ENCODE results near the gene NRARP.
"Not testable (repeated sequence)": the region's sequence is repeated elsewhere in the genome, so short reads cannot be mapped to it uniquely, and the experiment has no call there.

Gene NRARP

DNA sequence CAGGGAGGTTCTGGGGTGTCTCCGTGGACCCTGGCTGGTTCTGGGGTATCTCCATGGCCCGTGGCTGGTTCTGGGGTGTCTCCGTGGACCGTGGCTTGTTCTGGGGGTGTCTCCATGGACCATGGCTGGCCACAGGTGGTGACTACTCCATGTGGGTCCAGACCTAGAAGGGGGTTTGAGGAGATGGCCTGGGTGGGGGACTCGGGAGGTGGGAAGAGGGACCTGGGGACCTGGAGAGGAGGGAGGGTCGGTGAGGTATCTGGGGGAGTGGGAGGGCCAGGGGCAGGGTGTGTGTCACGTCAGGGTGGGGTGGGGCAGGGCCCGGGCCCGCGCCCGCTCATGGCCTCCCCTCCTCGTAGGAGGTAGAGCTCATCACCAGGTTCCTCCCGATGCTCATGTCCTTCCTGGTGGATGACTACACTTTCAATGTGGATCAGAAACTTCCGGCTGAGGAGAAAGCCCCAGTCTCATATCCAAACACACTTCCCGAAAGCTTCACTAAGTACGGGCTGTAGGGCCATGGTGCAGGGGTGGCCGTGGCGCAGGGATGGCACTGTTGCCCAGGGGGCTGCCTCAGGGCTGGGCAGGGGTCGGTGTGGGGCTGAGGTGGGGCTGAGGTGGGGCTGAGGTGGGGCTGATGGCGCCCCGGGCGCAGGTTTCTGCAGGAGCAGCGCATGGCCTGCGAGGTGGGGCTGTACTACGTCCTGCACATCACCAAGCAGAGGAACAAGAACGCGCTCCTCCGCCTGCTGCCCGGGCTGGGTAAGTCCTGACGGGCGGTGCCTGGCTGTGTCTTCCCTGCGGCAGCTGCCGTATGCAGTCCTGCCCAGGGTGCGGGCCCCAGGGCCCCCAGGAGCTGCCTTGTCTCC is 35.3 kb downstream of the NRARP start:
- Histone ChIP-seq H3K36me3 (ENCODE audit: insufficient read depth, low read depth, low read length) (peaks cover 35% of the 10 kb centered on the region), H3K4me3 (ENCODE audit: low read length) (no peak overlapping the region), H3K27me3 (ENCODE audit: insufficient read depth, low read length) (no peaks in the 10 kb centered on the region), H3K9me3 (ENCODE audit: insufficient read depth, low read depth, low read length) (no peaks in the 10 kb centered on the region), H3K27ac (ENCODE audit: low read length) (no peak overlapping the region), H3K4me1 (ENCODE audit: insufficient read depth, low read length) (no peaks in the 10 kb centered on the region), H3K9ac (ENCODE audit: low read depth, low read length) (no peak overlapping the region)

DNA sequence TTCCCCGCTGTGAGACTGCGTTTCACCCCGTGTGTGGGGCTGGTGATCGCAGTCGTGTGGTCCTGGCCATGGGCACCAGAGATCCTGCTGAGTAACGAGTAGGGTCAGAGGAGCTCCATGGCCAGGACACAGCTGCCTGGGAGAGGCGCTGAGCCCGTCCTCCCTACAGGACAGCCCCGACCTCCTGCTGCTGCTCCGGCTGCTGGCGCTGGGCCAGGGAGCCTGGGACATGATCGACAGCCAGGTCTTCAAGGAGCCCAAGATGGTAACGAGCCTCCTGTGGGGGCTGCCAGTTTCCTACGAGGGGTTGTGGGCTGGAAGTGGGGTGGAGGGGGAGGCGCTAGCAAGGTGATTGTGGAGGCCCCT is 35.9 kb downstream of the NRARP start:
- no peak overlapping the region for H3K27ac ChIP-seq (ENCODE audit: low read length)
- H3K4me1 ChIP-seq (ENCODE audit: insufficient read depth, low read length): no peaks in the 10 kb centered on the region
- no peak overlapping the region for H3K9ac ChIP-seq (ENCODE audit: low read depth, low read length)
- peaks cover 35% of the 10 kb centered on the region for H3K36me3 ChIP-seq (ENCODE audit: insufficient read depth, low read depth, low read length)
- no peaks in the 10 kb centered on the region for H3K27me3 ChIP-seq (ENCODE audit: insufficient read depth, low read length)
- no peak overlapping the region for H3K4me3 ChIP-seq (ENCODE audit: low read length)
- no peaks in the 10 kb centered on the region for H3K9me3 ChIP-seq (ENCODE audit: insufficient read depth, low read depth, low read length)

DNA sequence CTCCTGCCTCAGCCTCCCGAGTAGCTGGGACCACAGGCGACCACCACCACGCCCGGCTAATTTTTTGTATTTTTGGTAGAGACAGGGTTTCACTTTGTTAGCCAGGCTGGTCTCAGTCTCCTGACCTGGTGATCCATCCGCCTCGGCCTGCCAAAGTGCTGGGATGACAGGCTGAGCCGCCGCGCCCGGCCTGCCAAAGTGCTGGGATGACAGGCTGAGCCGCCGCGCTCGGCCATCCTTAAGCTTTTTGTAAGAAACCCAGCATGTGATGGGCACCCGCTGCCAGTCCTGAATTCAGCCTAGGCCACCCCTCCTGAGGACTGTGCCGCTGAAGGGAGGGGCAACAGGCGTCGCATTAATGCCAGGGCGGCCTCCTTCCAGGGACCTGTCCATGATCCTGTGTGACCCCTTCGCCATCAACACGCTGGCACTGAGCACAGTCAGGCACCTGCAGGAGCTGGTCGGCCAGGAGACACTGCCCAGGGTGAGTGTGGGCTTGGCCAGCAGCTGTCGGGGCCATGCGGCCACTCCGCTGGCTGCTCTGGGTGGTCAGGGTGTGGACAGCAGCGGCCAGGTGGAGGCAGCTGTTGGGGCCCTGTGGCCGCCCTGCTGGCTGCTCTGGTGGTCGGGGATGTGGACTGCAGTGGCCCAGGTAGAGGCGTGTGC is 36.4 kb downstream of the NRARP start:
- H3K4me1 ChIP-seq (ENCODE audit: insufficient read depth, low read length): no peaks in the 10 kb centered on the region
- H3K9ac ChIP-seq (ENCODE audit: low read depth, low read length): no peak overlapping the region
- peaks cover 30% of the 10 kb centered on the region for H3K36me3 ChIP-seq (ENCODE audit: insufficient read depth, low read depth, low read length)
- no peak overlapping the region for H3K27ac ChIP-seq (ENCODE audit: low read length)
- no peak overlapping the region for H3K4me3 ChIP-seq (ENCODE audit: low read length)
- no peaks in the 10 kb centered on the region for H3K9me3 ChIP-seq (ENCODE audit: insufficient read depth, low read depth, low read length)
- H3K27me3 ChIP-seq (ENCODE audit: insufficient read depth, low read length): no peaks in the 10 kb centered on the region

DNA sequence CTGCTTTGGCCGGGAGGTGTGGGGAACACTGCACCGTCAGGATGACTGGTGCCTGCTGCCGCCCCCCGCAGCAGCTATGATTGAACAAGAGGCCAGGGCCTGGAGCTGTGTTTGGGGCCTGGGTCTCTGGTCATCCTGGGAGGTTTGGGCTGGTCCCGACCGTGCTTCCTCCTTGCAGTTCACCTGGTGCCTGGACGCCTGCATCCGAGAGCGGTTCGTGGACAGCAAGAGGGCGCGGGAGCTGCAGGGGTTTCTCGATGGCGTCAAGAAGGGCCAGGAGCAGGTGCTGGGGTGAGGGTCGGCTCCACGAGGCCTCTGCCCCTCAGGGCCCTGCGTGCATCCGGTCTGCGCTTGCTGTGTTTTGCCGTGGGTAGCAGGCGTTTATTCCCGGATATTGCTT is 38.0 kb downstream of the NRARP start:
- H3K9ac ChIP-seq (ENCODE audit: low read depth, low read length): no peak overlapping the region
- H3K9me3 ChIP-seq (ENCODE audit: insufficient read depth, low read depth, low read length): no peaks in the 10 kb centered on the region
- H3K4me1 ChIP-seq (ENCODE audit: insufficient read depth, low read length): no peaks in the 10 kb centered on the region
- H3K27me3 ChIP-seq (ENCODE audit: insufficient read depth, low read length): no peaks in the 10 kb centered on the region
- H3K27ac ChIP-seq (ENCODE audit: low read length): no peak overlapping the region
- H3K4me3 ChIP-seq (ENCODE audit: low read length): no peak overlapping the region
- H3K36me3 ChIP-seq (ENCODE audit: insufficient read depth, low read depth, low read length): peaks cover 27% of the 10 kb centered on the region

DNA sequence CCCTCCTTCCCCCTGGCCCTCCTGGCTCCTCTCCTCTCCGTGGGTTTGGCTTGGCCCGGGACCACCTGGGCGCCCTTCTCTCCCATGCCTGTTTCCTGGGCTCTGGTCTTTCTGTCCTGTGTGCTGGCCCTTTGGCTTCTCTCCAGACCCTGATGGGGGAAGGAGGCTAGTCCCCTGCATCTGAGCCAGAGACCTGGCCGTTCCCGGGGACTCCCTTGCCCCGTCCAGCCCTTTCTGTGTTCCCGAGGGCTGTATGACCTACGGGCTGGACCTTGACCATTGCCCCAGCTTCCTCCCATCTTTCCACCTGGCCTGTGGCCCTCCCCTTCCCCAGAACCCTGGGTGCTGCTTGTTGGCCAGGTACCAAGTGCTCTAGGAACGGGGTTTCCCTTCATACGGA is 38.6 kb downstream of the NRARP start:
- peaks cover 27% of the 10 kb centered on the region for H3K36me3 ChIP-seq (ENCODE audit: insufficient read depth, low read depth, low read length)
- no peak overlapping the region for H3K9ac ChIP-seq (ENCODE audit: low read depth, low read length)
- no peak overlapping the region for H3K27ac ChIP-seq (ENCODE audit: low read length)
- H3K9me3 ChIP-seq (ENCODE audit: insufficient read depth, low read depth, low read length): no peaks in the 10 kb centered on the region
- H3K4me3 ChIP-seq (ENCODE audit: low read length): no peak overlapping the region
- no peaks in the 10 kb centered on the region for H3K4me1 ChIP-seq (ENCODE audit: insufficient read depth, low read length)
- no peaks in the 10 kb centered on the region for H3K27me3 ChIP-seq (ENCODE audit: insufficient read depth, low read length)

DNA sequence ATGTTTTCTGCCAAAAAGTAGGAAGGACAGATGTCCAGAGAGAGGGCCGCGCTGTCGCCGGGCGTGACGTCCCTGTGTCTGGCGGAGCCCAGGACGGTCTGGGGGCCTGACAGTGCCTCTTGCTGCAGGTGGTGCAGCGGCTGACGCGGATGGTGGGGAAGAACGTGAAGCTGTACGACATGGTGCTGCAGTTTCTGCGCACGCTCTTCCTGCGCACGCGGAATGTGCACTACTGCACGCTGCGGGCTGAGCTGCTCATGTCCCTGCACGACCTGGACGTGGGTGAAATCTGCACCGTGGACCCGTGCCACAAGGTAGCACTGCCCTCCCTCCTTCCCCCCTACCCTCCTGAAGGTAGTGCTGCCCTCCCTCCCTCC is 39.2 kb downstream of the NRARP start:
- no peaks in the 10 kb centered on the region for H3K27me3 ChIP-seq (ENCODE audit: insufficient read depth, low read length)
- no peak overlapping the region for H3K9ac ChIP-seq (ENCODE audit: low read depth, low read length)
- H3K36me3 ChIP-seq (ENCODE audit: insufficient read depth, low read depth, low read length): peaks cover 33% of the 10 kb centered on the region
- H3K4me3 ChIP-seq (ENCODE audit: low read length): no peak overlapping the region
- H3K9me3 ChIP-seq (ENCODE audit: insufficient read depth, low read depth, low read length): no peaks in the 10 kb centered on the region
- H3K27ac ChIP-seq (ENCODE audit: low read length): no peak overlapping the region
- no peaks in the 10 kb centered on the region for H3K4me1 ChIP-seq (ENCODE audit: insufficient read depth, low read length)

DNA sequence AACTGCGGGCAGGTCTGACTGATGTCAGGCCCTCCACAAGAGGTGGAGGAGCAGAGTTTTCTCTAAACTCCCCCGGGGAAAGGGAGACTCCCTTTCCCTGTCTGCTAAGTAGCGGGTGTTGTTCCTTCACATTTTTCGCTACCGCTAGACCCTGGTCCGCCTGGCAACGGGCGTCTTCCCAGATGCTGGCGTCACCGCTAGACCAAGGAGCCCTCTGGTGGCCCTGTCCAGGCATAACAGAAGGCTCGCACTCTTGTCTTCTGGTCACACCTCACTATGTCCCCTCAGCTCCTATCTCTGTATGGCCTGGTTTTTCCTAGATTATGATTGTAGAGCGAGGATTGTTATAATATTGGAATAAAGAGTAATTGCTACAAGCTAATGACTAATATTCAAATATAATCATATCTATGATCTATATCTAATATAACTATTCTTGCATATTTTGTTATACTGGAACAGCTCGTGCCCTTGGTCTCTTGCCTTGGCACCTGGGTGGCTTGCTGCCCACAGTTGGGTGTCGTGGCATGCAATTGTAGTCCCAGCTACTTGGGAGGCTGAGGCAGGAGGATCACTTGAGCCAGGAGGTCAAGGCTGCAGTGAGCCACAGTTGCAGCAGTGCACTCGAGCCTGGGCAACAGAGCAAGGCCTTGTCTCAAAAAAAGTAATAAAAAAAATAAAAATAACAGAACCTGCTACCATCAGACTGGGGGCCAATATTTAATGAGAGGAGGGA is 39.7 kb downstream of the NRARP start:
- H3K4me1 ChIP-seq (ENCODE audit: insufficient read depth, low read length); H3K9ac ChIP-seq (ENCODE audit: low read depth, low read length); H3K9me3 ChIP-seq (ENCODE audit: insufficient read depth, low read depth, low read length); H3K27ac ChIP-seq (ENCODE audit: low read length); H3K27me3 ChIP-seq (ENCODE audit: insufficient read depth, low read length); H3K4me3 ChIP-seq (ENCODE audit: low read length): not testable (repeated sequence)
- peaks cover 35% of the 10 kb centered on the region for H3K36me3 ChIP-seq (ENCODE audit: insufficient read depth, low read depth, low read length)

DNA sequence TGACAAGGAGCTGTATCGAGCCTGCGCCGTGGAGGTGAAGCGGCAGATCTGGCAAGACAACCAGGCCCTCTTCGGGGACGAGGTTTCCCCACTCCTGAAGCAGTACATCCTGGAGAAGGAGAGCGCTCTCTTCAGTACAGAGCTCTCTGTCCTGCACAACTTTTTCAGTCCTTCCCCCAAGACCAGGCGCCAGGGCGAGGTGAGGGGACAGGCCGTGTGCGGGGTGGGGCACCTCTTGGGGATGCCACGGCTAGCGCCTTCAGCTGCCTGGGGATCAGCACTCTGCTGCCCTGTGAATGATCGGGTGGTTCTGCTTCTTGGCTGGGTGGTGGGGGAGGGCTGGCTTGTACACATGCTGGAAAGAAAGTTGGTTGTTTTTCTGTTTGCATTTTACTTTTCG is 45.2 kb downstream of the NRARP start:
- Histone ChIP-seq H3K27me3 (ENCODE audit: insufficient read depth, low read length) (peaks cover 11% of the 10 kb centered on the region; the same call in 1 of the 2 replicates), H3K36me3 (ENCODE audit: insufficient read depth, low read depth, low read length) (peaks cover 27% of the 10 kb centered on the region), H3K9ac (ENCODE audit: low read depth, low read length) (no peak overlapping the region), H3K27ac (ENCODE audit: low read length) (no peak overlapping the region), H3K9me3 (ENCODE audit: insufficient read depth, low read depth, low read length) (no peaks in the 10 kb centered on the region), H3K4me3 (ENCODE audit: low read length) (no peak overlapping the region; the same call in 1 of the 2 replicates), H3K4me1 (ENCODE audit: insufficient read depth, low read length) (peaks cover 3% of the 10 kb centered on the region; the same call in 1 of the 2 replicates)

DNA sequence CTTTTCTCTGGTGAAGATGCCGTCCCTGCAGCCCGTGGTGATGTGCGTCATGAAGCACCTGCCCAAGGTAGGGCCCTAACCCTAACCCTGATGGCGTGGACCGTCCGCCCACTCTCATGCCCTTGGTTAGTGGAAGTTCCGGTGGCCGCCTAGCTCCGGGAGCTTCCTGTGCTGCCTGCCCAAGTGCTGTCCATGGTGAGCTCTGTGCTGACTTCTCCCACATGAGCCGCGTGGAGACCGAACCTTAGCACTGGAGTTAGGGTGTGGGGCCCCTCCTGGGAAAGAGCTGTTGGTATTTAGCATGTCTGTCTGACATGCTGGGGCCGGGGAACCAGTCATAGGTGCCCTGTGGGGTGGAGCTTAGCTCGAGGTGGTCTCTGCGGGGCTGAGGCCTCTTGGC is 45.7 kb downstream of the NRARP start:
- no peak overlapping the region for H3K27ac ChIP-seq (ENCODE audit: low read length)
- H3K4me3 ChIP-seq (ENCODE audit: low read length): peak overlapping the region; percentile 93
- peaks cover 3% of the 10 kb centered on the region; the same call in 1 of the 2 replicates for H3K4me1 ChIP-seq (ENCODE audit: insufficient read depth, low read length)
- H3K9ac ChIP-seq (ENCODE audit: low read depth, low read length): peak overlapping the region; percentile 89; the same call in 1 of the 2 replicates
- no peaks in the 10 kb centered on the region for H3K9me3 ChIP-seq (ENCODE audit: insufficient read depth, low read depth, low read length)
- H3K27me3 ChIP-seq (ENCODE audit: insufficient read depth, low read length): peaks cover 11% of the 10 kb centered on the region; the same call in 1 of the 2 replicates
- H3K36me3 ChIP-seq (ENCODE audit: insufficient read depth, low read depth, low read length): peaks cover 27% of the 10 kb centered on the region

DNA sequence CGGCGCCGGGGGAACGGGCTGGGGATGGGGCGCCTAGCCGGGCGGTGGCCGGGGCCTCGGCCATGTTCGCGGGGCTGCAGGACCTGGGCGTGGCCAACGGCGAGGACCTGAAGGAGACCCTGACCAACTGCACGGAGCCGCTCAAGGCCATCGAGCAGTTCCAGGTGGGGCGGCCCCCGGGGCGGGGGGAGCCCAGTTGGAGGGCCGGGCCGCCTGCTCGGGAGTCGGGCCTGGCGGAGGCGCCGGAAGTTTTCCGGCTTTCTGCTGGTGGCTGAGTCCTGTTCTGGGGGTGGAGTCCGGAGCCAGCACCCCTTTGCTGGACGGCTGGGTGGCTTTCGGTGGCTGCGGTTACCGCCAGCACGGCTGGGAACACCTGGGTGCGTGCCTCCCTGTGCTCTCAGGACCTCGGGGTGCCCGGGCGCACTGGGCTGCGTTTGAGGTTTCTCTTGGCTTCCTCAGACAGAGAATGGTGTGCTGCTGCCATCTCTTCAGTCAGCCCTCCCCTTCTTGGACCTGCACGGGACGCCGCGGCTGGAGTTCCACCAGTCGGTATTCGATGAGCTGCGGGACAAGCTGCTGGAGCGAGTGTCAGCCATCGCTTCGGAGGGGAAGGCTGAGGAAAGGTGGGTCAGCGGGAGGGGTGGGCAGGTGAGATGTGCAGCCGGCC is 46.5 kb downstream of the NRARP start:
- Histone ChIP-seq H3K27me3 (ENCODE audit: insufficient read depth, low read length) (peaks cover 11% of the 10 kb centered on the region; the same call in 1 of the 2 replicates), H3K9me3 (ENCODE audit: insufficient read depth, low read depth, low read length) (no peaks in the 10 kb centered on the region), H3K36me3 (ENCODE audit: insufficient read depth, low read depth, low read length) (peaks cover 27% of the 10 kb centered on the region), H3K27ac (ENCODE audit: low read length) (peak overlapping the region; percentile 29), H3K4me1 (ENCODE audit: insufficient read depth, low read length) (peaks cover 3% of the 10 kb centered on the region; the same call in 1 of the 2 replicates), H3K9ac (ENCODE audit: low read depth, low read length) (peak overlapping the region; percentile 89), H3K4me3 (ENCODE audit: low read length) (peak overlapping the region; percentile 93)

Data from iPS-20b (cell line).